ENCODE measurements around the gene MPP3. TPM values are rescaled to one million over a fixed set of nuclear protein-coding genes. Genes with fewer than 3 reads are reported as not detected.

MPP3 gene
- total RNA-seq, 1 donor from 2014 or later = 22.9 TPM

GRCh38 chr17:43778337-43779144 lies 54.4 kb downstream of the MPP3 start, which contains the start of gene DUSP3:
DUSP3 (minus strand) TSS chr17:43778977; CDS start chr17:43778924, 53 bp downstream.
- DNase-seq (ENCODE audit: low spot score in 2 of 2, unreplicated experiment in 2 of 2) = peak; percentile 82 to 91
- no peak for TF ChIP-seq CTCF (IDR thresholded peaks at IDR 0.05; ENCODE audit: unreplicated experiment)
- H3K4me3 Mint-ChIP-seq = peak within 1 kb of the TSS; percentile 82
- H3K4me1 Mint-ChIP-seq = peaks cover 7% of the 10 kb centered on the region
- H3K9me3 Mint-ChIP-seq = no peaks in the 10 kb centered on the region
- H3K27me3 Mint-ChIP-seq (ENCODE audit: low read depth) = peaks cover 38% of the 10 kb centered on the region
- H3K27ac Mint-ChIP-seq = peak within 1 kb of the TSS; percentile 95
- peaks cover 4% of the 10 kb centered on the region for H3K36me3 Mint-ChIP-seq

GRCh38 chr17:43774304-43775250 lies 58.4 kb downstream of the MPP3 start:
- DNase-seq (ENCODE audit: low spot score in 2 of 2, unreplicated experiment in 2 of 2) = no peak
- Mint-ChIP-seq H3K4me1 (peaks cover 7% of the 10 kb centered on the region), H3K4me3 (no peak overlapping the region)

GRCh38 chr17:43772877-43773648 lies 59.9 kb downstream of the MPP3 start:
- Mint-ChIP-seq H3K9me3 (no peaks in the 10 kb centered on the region), H3K4me3 (no peak overlapping the region), H3K27me3 (ENCODE audit: low read depth) (no peaks in the 10 kb centered on the region), H3K27ac (no peak overlapping the region), H3K4me1 (peaks cover 3% of the 10 kb centered on the region), H3K36me3 (peaks cover 43% of the 10 kb centered on the region)
- TF ChIP-seq CTCF (IDR thresholded peaks at IDR 0.05; ENCODE audit: unreplicated experiment) = no peak
- DNase-seq (ENCODE audit: low spot score in 2 of 2, unreplicated experiment in 2 of 2) = no peak

More at GRCh38 chr17:43774304-43775250, 58.4 kb downstream of the MPP3 start:
- no peaks in the 10 kb centered on the region for H3K9me3 Mint-ChIP-seq
- H3K27ac Mint-ChIP-seq = no peak overlapping the region
- TF ChIP-seq CTCF (IDR thresholded peaks at IDR 0.05; ENCODE audit: unreplicated experiment) = no peak
- peaks cover 33% of the 10 kb centered on the region for H3K36me3 Mint-ChIP-seq
- peaks cover 5% of the 10 kb centered on the region for H3K27me3 Mint-ChIP-seq (ENCODE audit: low read depth)

GRCh38 chr17:43771463-43771862 lies 61.5 kb downstream of the MPP3 start:
- Mint-ChIP-seq H3K9me3 (no peaks in the 10 kb centered on the region), H3K27me3 (ENCODE audit: low read depth) (no peaks in the 10 kb centered on the region), H3K4me1 (no peaks in the 10 kb centered on the region), H3K27ac (no peak overlapping the region), H3K36me3 (peaks cover 43% of the 10 kb centered on the region), H3K4me3 (no peak overlapping the region)
- TF ChIP-seq CTCF (IDR thresholded peaks at IDR 0.05; ENCODE audit: unreplicated experiment) = no peak
- DNase-seq (ENCODE audit: low spot score in 2 of 2, unreplicated experiment in 2 of 2) = no peak

- H3K9me3 Mint-ChIP-seq = no peaks in the 10 kb centered on the region
- no peaks in the 10 kb centered on the region for H3K27me3 Mint-ChIP-seq (ENCODE audit: low read depth)
- no peak overlapping the region for H3K4me3 Mint-ChIP-seq
- no peak overlapping the region for H3K27ac Mint-ChIP-seq
- H3K4me1 Mint-ChIP-seq = no peaks in the 10 kb centered on the region
- no peak for DNase-seq (ENCODE audit: low spot score in 2 of 2, unreplicated experiment in 2 of 2)
- peaks cover 43% of the 10 kb centered on the region for H3K36me3 Mint-ChIP-seq
- TF ChIP-seq CTCF (IDR thresholded peaks at IDR 0.05; ENCODE audit: unreplicated experiment) = no peak
These were observed 62.0 kb downstream of the MPP3 start for GRCh38 chr17:43770957-43771356.

Measured in mesothelial cell of epicardium (in vitro differentiated cells).